GM21619 (cell line): ENCODE results near the gene BRWD1.

ENCODE experiments used
- ATAC-seq: cut with Tn5 transposase; IDR thresholded peaks from one replicate; pipeline ENCODE4 v1.9.1; 2021; ENCODE audit not compliant: unreplicated experiment

BRWD1 gene

GRCh38 chr21:39204134-39204533, 109.3 kb downstream of the BRWD1 start:
- ATAC-seq, result no peak

GRCh38 chr21:39198800-39199199, 114.6 kb downstream of the BRWD1 start:
- ATAC-seq, result no peak

- ATAC-seq, result no peak
These were observed 115.8 kb downstream of the BRWD1 start for GRCh38 chr21:39197448-39198233.

GRCh38 chr21:39196838-39197237, 116.6 kb downstream of the BRWD1 start:
- ATAC-seq, result no peak

- no peak for ATAC-seq
These were observed 117.1 kb downstream of the BRWD1 start for GRCh38 chr21:39196310-39196709.

- ATAC-seq, result no peak
These were observed 120.1 kb downstream of the BRWD1 start for GRCh38 chr21:39193380-39193779.

GRCh38 chr21:39189857-39190604, 123.4 kb downstream of the BRWD1 start:
- ATAC-seq, result no peak

GRCh38 chr21:39188521-39189139, 124.8 kb downstream of the BRWD1 start:
- no peak for ATAC-seq

GRCh38 chr21:39187141-39187540, 126.3 kb downstream of the BRWD1 start:
- ATAC-seq, result no peak

GRCh38 chr21:39186676-39187075, 126.8 kb downstream of the BRWD1 start:
- ATAC-seq, result no peak

GRCh38 chr21:39185157-39185556, 128.3 kb downstream of the BRWD1 start:
- no peak for ATAC-seq

GRCh38 chr21:39184050-39184980, 129.1 kb downstream of the BRWD1 start:
- ATAC-seq, result no peak

- peak; percentile 79 for ATAC-seq
These were observed 130.0 kb downstream of the BRWD1 start, which contains the start of gene PSMG1 for GRCh38 chr21:39183272-39184049. Gene PSMG1 (minus strand): TSS chr21:39183451. CDS start chr21:39183385, 66 bp downstream.

GRCh38 chr21:39182484-39183271, 130.8 kb downstream of the BRWD1 start:
- ATAC-seq, result no peak

- no peak for ATAC-seq
These were observed 131.4 kb downstream of the BRWD1 start for GRCh38 chr21:39182016-39182415.

GRCh38 chr21:39181205-39181818, 132.1 kb downstream of the BRWD1 start:
- no peak for ATAC-seq

- no peak for ATAC-seq
These were observed 132.9 kb downstream of the BRWD1 start for GRCh38 chr21:39180429-39181019.

GRCh38 chr21:39178421-39178820, 135.0 kb downstream of the BRWD1 start:
- ATAC-seq, result no peak
